Measurements from ENCODE around the gene SRSF10. TPM values are rescaled to one million over a fixed set of nuclear protein-coding genes. Genes with fewer than 3 reads are reported as not detected.

Gene SRSF10
- total and polyA plus RNA-seq, 9 of the 15 experiments (the other 6 are each of a cell fraction or from before 2014, with no cell fraction given) = 154 to 264 (median 205) TPM

DNA sequence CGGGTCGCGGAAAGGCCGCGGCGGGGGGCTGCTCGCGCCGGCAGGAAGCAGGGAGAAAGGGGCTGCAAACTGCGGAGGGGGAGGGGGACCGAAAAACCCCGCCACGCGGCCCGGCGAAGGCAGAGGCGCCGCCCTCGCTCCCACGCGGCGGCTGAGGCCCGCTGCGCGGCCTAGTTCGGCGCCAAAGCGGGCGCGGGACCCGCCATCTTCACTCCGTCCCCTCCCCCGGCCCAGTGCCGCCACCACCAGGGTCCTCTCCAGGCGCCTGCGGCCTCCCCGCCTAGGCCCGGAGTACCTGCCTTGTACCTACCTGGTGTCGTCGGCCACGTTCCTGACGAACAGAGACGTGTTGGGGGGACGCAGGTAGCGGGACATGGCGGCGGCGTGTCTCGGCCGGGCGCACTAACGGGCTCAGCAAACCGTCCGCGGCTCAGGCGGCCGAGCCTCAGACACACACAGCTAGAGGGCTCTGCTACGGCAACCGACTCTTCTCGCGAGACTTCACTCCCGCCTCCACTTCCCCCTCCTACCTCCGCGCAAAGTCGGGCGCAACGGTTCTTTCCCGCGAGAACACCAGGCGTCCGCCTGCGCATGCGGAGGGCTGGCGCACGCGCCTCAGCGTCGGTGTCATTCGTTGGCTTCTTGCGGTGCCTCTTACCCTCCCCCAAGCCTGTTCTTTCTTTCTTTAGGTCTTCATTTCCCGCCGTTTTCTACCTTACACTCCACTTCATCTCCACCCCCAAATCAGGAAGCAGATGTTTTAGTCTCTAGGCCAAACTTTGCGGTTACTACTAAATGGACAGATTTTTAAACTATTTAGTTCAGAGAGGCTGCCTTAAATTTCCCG is at the start of gene SRSF10 (continued):
- TF ChIP-seq ZNF197 (CRISPR knock-in tag; IDR thresholded peaks at IDR 0.05; ENCODE audit: low read depth) (peak; percentile 92; the same call in 1 of the 2 replicates), NFIC (IDR thresholded peaks at IDR 0.05) (peak; percentile 72), ZNF766 (CRISPR knock-in tag; conservative IDR thresholded peaks at IDR 0.05) (peak; percentile 70), BDP1 (IDR thresholded peaks at IDR 0.05; ENCODE audit: insufficient read depth, insufficient read length) (no peak), ZNF655 (CRISPR knock-in tag; IDR thresholded peaks at IDR 0.05) (no peak), ZNF140 (CRISPR knock-in tag; IDR thresholded peaks at IDR 0.05) (no peak), BRCA1 (IDR thresholded peaks at IDR 0.05) (no peak), BRCA1 (CRISPR knock-in tag; IDR thresholded peaks at IDR 0.05) (peak; percentile 97; the same call in 1 of the 2 replicates)
- TF ChIP-seq, protein P1, sequence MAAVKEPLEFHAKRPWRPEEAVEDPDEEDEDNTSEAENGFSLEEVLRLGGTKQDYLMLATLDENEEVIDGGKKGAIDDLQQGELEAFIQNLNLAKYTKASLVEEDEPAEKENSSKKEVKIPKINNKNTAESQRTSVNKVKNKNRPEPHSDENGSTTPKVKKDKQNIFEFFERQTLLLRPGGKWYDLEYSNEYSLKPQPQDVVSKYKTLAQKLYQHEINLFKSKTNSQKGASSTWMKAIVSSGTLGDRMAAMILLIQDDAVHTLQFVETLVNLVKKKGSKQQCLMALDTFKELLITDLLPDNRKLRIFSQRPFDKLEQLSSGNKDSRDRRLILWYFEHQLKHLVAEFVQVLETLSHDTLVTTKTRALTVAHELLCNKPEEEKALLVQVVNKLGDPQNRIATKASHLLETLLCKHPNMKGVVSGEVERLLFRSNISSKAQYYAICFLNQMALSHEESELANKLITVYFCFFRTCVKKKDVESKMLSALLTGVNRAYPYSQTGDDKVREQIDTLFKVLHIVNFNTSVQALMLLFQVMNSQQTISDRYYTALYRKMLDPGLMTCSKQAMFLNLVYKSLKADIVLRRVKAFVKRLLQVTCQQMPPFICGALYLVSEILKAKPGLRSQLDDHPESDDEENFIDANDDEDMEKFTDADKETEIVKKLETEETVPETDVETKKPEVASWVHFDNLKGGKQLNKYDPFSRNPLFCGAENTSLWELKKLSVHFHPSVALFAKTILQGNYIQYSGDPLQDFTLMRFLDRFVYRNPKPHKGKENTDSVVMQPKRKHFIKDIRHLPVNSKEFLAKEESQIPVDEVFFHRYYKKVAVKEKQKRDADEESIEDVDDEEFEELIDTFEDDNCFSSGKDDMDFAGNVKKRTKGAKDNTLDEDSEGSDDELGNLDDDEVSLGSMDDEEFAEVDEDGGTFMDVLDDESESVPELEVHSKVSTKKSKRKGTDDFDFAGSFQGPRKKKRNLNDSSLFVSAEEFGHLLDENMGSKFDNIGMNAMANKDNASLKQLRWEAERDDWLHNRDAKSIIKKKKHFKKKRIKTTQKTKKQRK (IDR thresholded peaks at IDR 0.05; ENCODE audit: borderline replicate concordance, low read depth, low read length) = no peak
- TF ChIP-seq, protein P2, sequence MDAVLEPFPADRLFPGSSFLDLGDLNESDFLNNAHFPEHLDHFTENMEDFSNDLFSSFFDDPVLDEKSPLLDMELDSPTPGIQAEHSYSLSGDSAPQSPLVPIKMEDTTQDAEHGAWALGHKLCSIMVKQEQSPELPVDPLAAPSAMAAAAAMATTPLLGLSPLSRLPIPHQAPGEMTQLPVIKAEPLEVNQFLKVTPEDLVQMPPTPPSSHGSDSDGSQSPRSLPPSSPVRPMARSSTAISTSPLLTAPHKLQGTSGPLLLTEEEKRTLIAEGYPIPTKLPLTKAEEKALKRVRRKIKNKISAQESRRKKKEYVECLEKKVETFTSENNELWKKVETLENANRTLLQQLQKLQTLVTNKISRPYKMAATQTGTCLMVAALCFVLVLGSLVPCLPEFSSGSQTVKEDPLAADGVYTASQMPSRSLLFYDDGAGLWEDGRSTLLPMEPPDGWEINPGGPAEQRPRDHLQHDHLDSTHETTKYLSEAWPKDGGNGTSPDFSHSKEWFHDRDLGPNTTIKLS (IDR thresholded peaks at IDR 0.05; ENCODE audit: borderline replicate concordance, low read depth) = peak; percentile 98
- TF ChIP-seq, protein P3, sequence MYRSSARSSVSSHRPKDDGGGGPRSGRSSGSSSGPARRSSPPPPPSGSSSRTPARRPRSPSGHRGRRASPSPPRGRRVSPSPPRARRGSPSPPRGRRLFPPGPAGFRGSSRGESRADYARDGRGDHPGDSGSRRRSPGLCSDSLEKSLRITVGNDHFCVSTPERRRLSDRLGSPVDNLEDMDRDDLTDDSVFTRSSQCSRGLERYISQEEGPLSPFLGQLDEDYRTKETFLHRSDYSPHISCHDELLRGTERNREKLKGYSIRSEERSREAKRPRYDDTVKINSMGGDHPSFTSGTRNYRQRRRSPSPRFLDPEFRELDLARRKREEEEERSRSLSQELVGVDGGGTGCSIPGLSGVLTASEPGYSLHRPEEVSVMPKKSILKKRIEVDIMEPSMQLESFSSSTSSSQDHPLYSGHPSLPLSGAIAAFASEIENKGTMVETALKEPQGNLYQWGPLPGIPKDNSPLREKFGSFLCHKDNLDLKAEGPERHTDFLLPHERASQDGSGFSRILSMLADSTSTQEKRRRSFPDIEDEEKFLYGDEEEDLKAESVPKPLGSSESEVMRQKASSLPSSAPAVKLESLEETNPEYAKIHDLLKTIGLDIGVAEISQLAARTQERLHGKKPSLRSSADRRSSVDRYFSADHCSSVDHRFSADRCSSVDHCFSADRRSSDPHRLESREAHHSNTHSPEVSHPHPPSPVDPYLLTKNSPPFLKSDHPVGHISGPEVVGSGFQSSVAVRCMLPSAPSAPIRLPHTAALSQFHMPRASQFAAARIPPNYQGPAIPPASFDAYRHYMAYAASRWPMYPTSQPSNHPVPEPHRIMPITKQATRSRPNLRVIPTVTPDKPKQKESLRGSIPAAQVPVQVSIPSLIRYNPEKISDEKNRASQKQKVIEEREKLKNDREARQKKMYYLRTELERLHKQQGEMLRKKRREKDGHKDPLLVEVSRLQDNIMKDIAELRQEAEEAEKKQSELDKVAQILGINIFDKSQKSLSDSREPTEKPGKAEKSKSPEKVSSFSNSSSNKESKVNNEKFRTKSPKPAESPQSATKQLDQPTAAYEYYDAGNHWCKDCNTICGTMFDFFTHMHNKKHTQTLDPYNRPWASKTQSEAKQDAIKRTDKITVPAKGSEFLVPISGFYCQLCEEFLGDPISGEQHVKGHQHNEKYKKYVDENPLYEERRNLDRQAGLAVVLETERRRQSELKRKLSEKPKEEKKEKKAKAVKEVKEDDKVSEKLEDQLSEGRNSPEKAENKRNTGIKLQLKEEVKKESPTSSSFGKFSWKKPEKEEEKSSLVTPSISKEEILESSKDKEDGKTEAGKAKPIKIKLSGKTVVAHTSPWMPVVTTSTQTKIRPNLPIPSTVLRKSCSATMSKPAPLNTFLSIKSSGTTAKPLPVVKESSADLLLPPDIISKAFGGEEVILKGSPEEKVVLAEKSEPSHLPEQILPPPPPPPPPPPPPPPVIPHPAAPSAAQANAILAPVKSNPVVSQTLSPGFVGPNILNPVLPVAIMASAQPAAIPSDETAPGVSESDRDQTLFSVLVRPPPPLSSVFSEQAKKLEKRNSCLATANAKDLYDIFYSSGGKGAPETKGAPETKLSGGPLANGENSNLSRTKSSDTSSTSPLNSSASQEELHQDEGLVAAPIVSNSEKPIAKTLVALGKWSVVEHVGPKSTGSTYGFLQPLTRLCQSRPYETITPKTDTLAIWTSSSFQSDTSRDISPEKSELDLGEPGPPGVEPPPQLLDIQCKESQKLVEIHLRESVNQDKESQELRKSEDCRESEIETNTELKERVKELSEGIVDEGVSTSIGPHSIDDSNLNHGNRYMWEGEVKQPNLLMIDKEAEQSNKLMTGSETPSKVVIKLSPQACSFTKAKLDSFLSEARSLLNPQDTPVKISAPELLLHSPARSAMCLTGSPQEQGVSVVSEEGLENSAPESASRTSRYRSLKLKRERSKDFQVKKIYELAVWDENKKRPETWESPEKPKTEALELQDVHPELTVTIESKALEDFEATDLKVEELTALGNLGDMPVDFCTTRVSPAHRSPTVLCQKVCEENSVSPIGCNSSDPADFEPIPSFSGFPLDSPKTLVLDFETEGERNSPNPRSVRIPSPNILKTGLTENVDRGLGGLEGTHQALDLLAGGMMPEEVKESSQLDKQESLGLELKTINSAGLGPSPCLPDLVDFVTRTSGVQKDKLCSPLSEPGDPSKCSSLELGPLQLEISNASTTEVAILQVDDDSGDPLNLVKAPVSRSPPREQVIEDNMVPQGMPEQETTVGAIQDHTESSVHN (IDR thresholded peaks at IDR 0.05; ENCODE audit: borderline replicate concordance in 1 of 2, low read depth in 1 of 2) = no peak

Data from K562 (cell line).